Mammary epithelial cell (primary cell): ENCODE results near the gene PYROXD2.

Experiments used
- EZH2 ChIP-seq: IDR thresholded peaks from 2 replicates; pipeline ENCODE4 v1.6.1; 2012; ENCODE audit warnings: low read length, inconsistent platforms, borderline replicate concordance
- TF ChIP-seq, protein P1 (sequence below), 2 donors: IDR thresholded peaks in 1 of 2; conservative IDR thresholded peaks in 1 of 2; 2 replicates each; pipeline ENCODE4 v1.5.1; 2011 to 2012; ENCODE audit warnings: inconsistent platforms in 2 of 2, low read length in 2 of 2, mild to moderate bottlenecking in 2 of 2, control low read depth in 1 of 2, low read depth in 1 of 2; ENCODE audit not compliant: insufficient read depth in 1 of 2; ENCODE audit errors: extremely low read depth in 1 of 2

DNA sequence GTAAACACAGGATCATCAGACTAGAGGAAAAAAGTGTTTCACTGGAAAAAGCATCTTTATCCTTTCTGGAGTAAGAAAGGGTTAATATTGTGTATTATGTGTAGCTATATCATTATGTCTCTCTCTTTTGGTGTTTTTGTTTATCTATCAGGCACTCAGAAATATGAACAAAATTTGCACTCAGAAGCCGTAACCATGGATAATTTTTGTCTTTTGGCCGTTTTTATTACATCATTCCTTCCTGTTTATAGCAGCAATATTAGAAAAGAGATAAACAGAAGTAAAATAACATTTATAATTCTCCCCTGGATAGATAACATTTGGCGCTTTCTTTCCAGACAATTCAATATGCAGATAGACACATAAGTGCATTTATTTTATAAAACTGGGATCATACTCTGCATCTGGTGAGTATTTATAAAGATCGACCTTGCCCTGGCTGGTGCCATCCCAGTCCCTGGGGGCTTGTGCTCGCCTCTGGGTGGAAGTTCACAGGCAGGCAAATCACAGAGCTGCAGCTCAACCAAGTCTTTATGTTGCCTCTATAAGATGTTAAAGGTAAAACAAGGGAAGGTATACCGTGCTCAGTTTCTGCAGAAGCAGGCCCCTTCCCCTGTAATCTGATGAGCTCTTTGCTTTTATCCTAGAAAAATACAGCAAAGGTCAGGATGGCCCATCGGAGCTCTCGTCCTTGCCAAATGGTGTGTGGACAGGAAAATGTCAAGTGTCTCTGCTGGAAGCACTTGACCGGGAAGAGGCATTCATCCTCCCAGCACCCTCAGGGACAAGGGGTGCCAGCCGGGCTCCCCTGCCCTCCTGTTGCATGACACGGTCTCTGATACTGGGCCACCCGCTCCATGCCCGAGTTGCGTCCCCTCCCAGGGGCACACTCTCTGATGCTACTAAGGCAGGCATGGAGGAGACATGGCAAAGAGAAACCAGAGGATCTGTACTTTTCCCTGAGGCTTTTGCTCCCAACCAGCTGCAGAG is 43.9 kb downstream of the PYROXD2 start:
- TF ChIP-seq EZH2, result no peak
- TF ChIP-seq, protein P1, sequence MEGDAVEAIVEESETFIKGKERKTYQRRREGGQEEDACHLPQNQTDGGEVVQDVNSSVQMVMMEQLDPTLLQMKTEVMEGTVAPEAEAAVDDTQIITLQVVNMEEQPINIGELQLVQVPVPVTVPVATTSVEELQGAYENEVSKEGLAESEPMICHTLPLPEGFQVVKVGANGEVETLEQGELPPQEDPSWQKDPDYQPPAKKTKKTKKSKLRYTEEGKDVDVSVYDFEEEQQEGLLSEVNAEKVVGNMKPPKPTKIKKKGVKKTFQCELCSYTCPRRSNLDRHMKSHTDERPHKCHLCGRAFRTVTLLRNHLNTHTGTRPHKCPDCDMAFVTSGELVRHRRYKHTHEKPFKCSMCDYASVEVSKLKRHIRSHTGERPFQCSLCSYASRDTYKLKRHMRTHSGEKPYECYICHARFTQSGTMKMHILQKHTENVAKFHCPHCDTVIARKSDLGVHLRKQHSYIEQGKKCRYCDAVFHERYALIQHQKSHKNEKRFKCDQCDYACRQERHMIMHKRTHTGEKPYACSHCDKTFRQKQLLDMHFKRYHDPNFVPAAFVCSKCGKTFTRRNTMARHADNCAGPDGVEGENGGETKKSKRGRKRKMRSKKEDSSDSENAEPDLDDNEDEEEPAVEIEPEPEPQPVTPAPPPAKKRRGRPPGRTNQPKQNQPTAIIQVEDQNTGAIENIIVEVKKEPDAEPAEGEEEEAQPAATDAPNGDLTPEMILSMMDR (conservative IDR thresholded peaks at IDR 0.05 in 1 of 2, IDR thresholded peaks at IDR 0.05 in 1 of 2; ENCODE audit: extremely low read depth in 1 of 2, insufficient read depth in 1 of 2, low read depth in 1 of 2, low read length in 2 of 2), result no peak
